Middle frontal gyrus (tissue), 1 donor: ENCODE results near the gene ZNF524.
"Not testable (repeated sequence)": the region's sequence is repeated elsewhere in the genome, so short reads cannot be mapped to it uniquely, and the experiment has no call there.

ENCODE experiments used
- DNase-seq: peaks from one replicate; pipeline ENCODE4 v3.0.0-alpha.2; 2015; ENCODE audit warnings: low spot score; ENCODE audit errors: extremely low spot score

ZNF524 gene

GRCh38 chr19:55599842-55600661 is at the start of gene ZNF524:
Gene ZNF524 (plus strand): TSS chr19:55600288. CDS start chr19:55602113, 1,825 bp downstream.
- peak; percentile 74 for DNase-seq

GRCh38 chr19:55550321-55550650 is 49.8 kb upstream of the ZNF524 start:
- DNase-seq = no peak

GRCh38 chr19:55552206-55552605 is 47.9 kb upstream of the ZNF524 start:
- DNase-seq = no peak

GRCh38 chr19:55552620-55553019 is 47.5 kb upstream of the ZNF524 start:
- DNase-seq = no peak

- DNase-seq = no peak
These were observed 46.6 kb upstream of the ZNF524 start for GRCh38 chr19:55553217-55554182.

GRCh38 chr19:55554302-55554701 is 45.8 kb upstream of the ZNF524 start:
- DNase-seq = no peak

- DNase-seq = no peak
These were observed 45.3 kb upstream of the ZNF524 start for GRCh38 chr19:55554741-55555152.

- DNase-seq = no peak
These were observed 40.4 kb upstream of the ZNF524 start for GRCh38 chr19:55559684-55560083.

- DNase-seq = no peak
These were observed 36.8 kb upstream of the ZNF524 start for GRCh38 chr19:55563261-55563690.

GRCh38 chr19:55566823-55567222 is 33.3 kb upstream of the ZNF524 start:
- no peak for DNase-seq

GRCh38 chr19:55567708-55568328 is 32.3 kb upstream of the ZNF524 start:
- DNase-seq = no peak

- DNase-seq = not testable (repeated sequence)
These were observed 30.6 kb upstream of the ZNF524 start for GRCh38 chr19:55569477-55569876.

GRCh38 chr19:55573929-55574328 is 26.2 kb upstream of the ZNF524 start:
- not testable (repeated sequence) for DNase-seq

GRCh38 chr19:55576746-55577145 is 23.3 kb upstream of the ZNF524 start:
- no peak for DNase-seq

- DNase-seq = no peak
These were observed 21.9 kb upstream of the ZNF524 start for GRCh38 chr19:55578031-55578760.

GRCh38 chr19:55578761-55579747 is 21.0 kb upstream of the ZNF524 start:
- DNase-seq = no peak

GRCh38 chr19:55579766-55580621 is 20.1 kb upstream of the ZNF524 start:
- no peak for DNase-seq

GRCh38 chr19:55580628-55581144 is 19.4 kb upstream of the ZNF524 start, which contains the start of gene ZNF579:
Gene ZNF579 (minus strand): TSS chr19:55580848. CDS start chr19:55579639, 1,209 bp downstream.
- peak; percentile 63 for DNase-seq
